GM12878 (cell line): ENCODE measurements around the gene CPNE6. TPM values are rescaled to one million over a fixed set of nuclear protein-coding genes. Genes with fewer than 3 reads are reported as not detected.
A peak's percentile ranks its signal among the peaks of the same experiment; 100 is the strongest.

Experiments used
- E2F8 ChIP-seq: fragments of 450-650 bp; IDR thresholded peaks from 2 replicates; pipeline ENCODE4 v1.6.1; 2018; ENCODE audit warnings: mild to moderate bottlenecking, low read depth, moderate library complexity; ENCODE audit not compliant: partially characterized antibody
- HCFC1 ChIP-seq: fragments of 150-350 bp; IDR thresholded peaks from 2 replicates; pipeline ENCODE4 v1.6.1; 2014; ENCODE audit warnings: low read length
- IKZF1 ChIP-seq: fragments of 450-650 bp; conservative IDR thresholded peaks from 2 replicates; pipeline ENCODE4 v1.6.1; 2017; ENCODE audit warnings: antibody characterized with exemption, mild to moderate bottlenecking
- JUNB ChIP-seq: IDR thresholded peaks from 2 replicates; pipeline ENCODE4 v1.6.1; 2016; ENCODE audit warnings: antibody characterized with exemption, mild to moderate bottlenecking
- MXI1 ChIP-seq: fragments of 150-350 bp; IDR thresholded peaks from 2 replicates; pipeline ENCODE4 v1.6.1; 2011; ENCODE audit warnings: low read depth, mild to moderate bottlenecking, inconsistent platforms, low read length, improper control_type of control experiment
- NFXL1 ChIP-seq: fragments of 450-650 bp; IDR thresholded peaks from 2 replicates; pipeline ENCODE4 v1.6.1; 2017; ENCODE audit warnings: antibody characterized with exemption, mild to moderate bottlenecking, borderline replicate concordance
- NFYB ChIP-seq: IDR thresholded peaks from 2 replicates; pipeline ENCODE4 v1.6.1; 2011; ENCODE audit warnings: low read depth, mild to moderate bottlenecking, low read length, improper control_type of control experiment, moderate library complexity; ENCODE audit not compliant: insufficient read depth
- NKRF ChIP-seq: fragments of 450-650 bp; conservative IDR thresholded peaks from 2 replicates; pipeline ENCODE4 v1.6.1; 2017; ENCODE audit warnings: mild to moderate bottlenecking, moderate library complexity
- POLR2AphosphoS2 ChIP-seq: IDR thresholded peaks from 2 replicates; pipeline ENCODE4 v1.6.1; 2011; ENCODE audit warnings: low read depth, mild to moderate bottlenecking, low read length, improper control_type of control experiment, moderate library complexity
- RAD51 ChIP-seq: fragments of 450-650 bp; IDR thresholded peaks from 2 replicates; pipeline ENCODE4 v1.6.1; 2016; ENCODE audit warnings: moderate library complexity, mild to moderate bottlenecking, inconsistent platforms
- SMAD1 ChIP-seq: fragments of 450-650 bp; IDR thresholded peaks from 2 replicates; pipeline ENCODE4 v1.6.1; 2018; ENCODE audit warnings: mild to moderate bottlenecking, low read depth; ENCODE audit not compliant: partially characterized antibody
- SREBF2 ChIP-seq: IDR thresholded peaks from 2 replicates; pipeline ENCODE4 v1.6.1; 2012; ENCODE audit warnings: mild to moderate bottlenecking, low read length
- ZBTB40 ChIP-seq: fragments of 450-650 bp; IDR thresholded peaks from 2 replicates; pipeline ENCODE4 v1.6.1; 2016; ENCODE audit warnings: mild to moderate bottlenecking, moderate library complexity, borderline replicate concordance
- ZNF592 ChIP-seq: fragments of 450-650 bp; IDR thresholded peaks from 2 replicates; pipeline ENCODE4 v1.6.1; 2017; ENCODE audit warnings: mild to moderate bottlenecking, moderate library complexity
- polyA plus RNA-seq, 11 experiments: library from polyadenylated mRNA; depleted of rRNA in 4 of 11; unstranded in 6 of 11; stranded (reverse) in 5 of 11; fragments of >200 nt; fragmentation: Nextera tagmentation in 4 of 11; fragmentation: Illumina TruSeq in 1 of 11; extraction: Ambion mirVana in 4 of 11; extraction: Trizol in 1 of 11; gene quantifications; 1 replicate in 1 of 11; 2 replicates in 10 of 11; pipeline versions ENCODE4 v1.2.1 to v1.2.3, GENCODE V29; 2011 to 2016; ENCODE audit warnings: inconsistent platforms in 2 of 11, missing spikeins in 2 of 11, low read depth in 1 of 11
- total RNA-seq, 4 experiments: library from RNA; depleted of rRNA in 3 of 4; stranded (reverse); fragments of >200 nt in 3 of 4; fragmentation: Illumina TruSeq in 1 of 4; extraction: Trizol in 1 of 4; gene quantifications; 2 replicates each; pipeline versions ENCODE4 v1.2.1 to v1.2.3, GENCODE V29; 2013 to 2021

Gene CPNE6
- total and polyA plus RNA-seq, 10 of the 15 experiments (the other 5 are each of a cell fraction or from before 2014, with no cell fraction given), result 0.06 to 0.43 (median 0.18) TPM; not detected in 3

DNA sequence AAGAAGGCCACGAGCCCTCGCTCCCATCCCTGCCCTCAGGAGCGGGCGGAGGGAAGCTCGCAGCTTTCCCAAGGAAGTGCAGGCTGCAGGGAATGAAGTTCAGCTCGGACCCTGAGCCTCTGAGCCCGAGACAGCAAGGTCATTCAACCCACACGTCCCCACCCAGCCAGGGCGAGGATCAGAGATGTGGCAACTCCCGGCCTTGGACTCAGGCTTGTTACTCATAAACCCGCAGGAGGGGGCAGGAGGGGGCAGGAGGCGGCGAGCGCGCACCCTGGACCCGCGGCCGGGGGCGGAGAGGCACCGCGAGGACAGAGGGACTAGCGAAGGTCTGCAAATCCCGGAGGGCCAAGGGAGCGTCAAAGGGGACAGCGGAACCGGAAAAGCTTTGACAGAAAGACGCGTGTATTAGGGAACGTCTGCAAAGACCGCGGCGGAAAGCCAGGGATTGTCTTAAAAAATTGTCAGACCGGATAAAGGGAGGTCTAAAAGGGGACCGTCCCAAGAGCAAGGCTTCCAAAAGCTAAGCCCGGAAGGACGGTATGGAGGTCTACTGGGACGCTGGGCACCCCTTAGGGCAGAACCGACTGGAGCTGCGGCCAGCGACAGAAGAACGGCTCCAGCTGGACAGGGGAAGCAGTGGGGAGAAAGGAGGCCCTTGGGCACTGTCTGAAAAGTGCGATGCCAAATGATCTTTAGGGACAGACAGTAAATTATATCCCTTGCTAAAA is 42.6 kb downstream of the CPNE6 start (continued):
- TF ChIP-seq ZNF592, result no peak
- TF ChIP-seq MXI1, result peak; percentile 91
- TF ChIP-seq NFYB, result no peak
- TF ChIP-seq JUNB, result peak; percentile 100
- TF ChIP-seq NKRF, result peak; percentile 82
- no peak for TF ChIP-seq SREBF2
- TF ChIP-seq POLR2AphosphoS2, result peak; percentile 79
- TF ChIP-seq HCFC1, result peak; percentile 23; the same call in 1 of the 2 replicates
- TF ChIP-seq RAD51, result no peak
- peak; percentile 53 for TF ChIP-seq E2F8
- TF ChIP-seq IKZF1, result peak; percentile 58
- peak; percentile 57 for TF ChIP-seq SMAD1
- no peak for TF ChIP-seq NFXL1
- peak; percentile 84; the same call in 1 of the 2 replicates for TF ChIP-seq ZBTB40
